K562 (cell line): Measurements from ENCODE around the gene KCNK2. TPM values are rescaled to one million over a fixed set of nuclear protein-coding genes. Genes with fewer than 3 reads are reported as not detected.

Experiments
- BRD9 ChIP-seq: fragments of 450-650 bp; IDR thresholded peaks from 2 replicates; pipeline ENCODE4 v1.6.1; 2018; ENCODE audit warnings: low read depth; ENCODE audit not compliant: partially characterized antibody
- CHD7 ChIP-seq: fragments of 200-600 bp; sonication (generic); IDR thresholded peaks from one replicate; pipeline ENCODE4 v1.6.1; 2012; ENCODE audit warnings: mild to moderate bottlenecking, low read depth, low read length, inconsistent platforms
- TRIM25 ChIP-seq: fragments of 450-650 bp; IDR thresholded peaks from 2 replicates; pipeline ENCODE4 v1.7.0; 2016; ENCODE audit warnings: borderline replicate concordance
- ZFP91 ChIP-seq: sonication (generic); formaldehyde crosslinking; IDR thresholded peaks from 2 replicates; pipeline ENCODE4 v1.8.0; 2022; ENCODE audit warnings: mild to moderate bottlenecking, missing genetic modification reagents
- ZNF561 ChIP-seq: fragments of 450-650 bp; formaldehyde crosslinking; conservative IDR thresholded peaks from 2 replicates; pipeline ENCODE4 v1.4.0; 2020; ENCODE audit warnings: mild to moderate bottlenecking, moderate library complexity
- polyA plus RNA-seq, 8 experiments: library from polyadenylated mRNA; depleted of rRNA in 4 of 8; stranded (reverse) in 5 of 8; unstranded in 3 of 8; fragments of >200 nt; fragmentation: Nextera tagmentation in 2 of 8; fragmentation: Illumina TruSeq in 1 of 8; extraction: Ambion mirVana in 2 of 8; extraction: Trizol in 1 of 8; gene quantifications; 2 replicates each; pipeline versions ENCODE4 v1.2.1 to v1.2.3, GENCODE V29; 2011 to 2014; ENCODE audit warnings: inconsistent platforms in 1 of 8, missing spikeins in 1 of 8
- total RNA-seq, 7 experiments: library from RNA; depleted of rRNA in 6 of 7; stranded (reverse); fragments of >200 nt in 6 of 7; fragmentation: Illumina TruSeq in 2 of 7; extraction: Trizol in 2 of 7; gene quantifications; 2 replicates each; pipeline versions ENCODE4 v1.2.1 to v1.2.3, GENCODE V29; 2011 to 2021; ENCODE audit warnings: low replicate concordance in 1 of 7

KCNK2 gene
- total and polyA plus RNA-seq, 9 of the 15 experiments (the other 6 are each of a cell fraction or from before 2014, with no cell fraction given) = 0.04 to 0.13 (median 0.05) TPM; not detected in 3

GRCh38 chr1:215113776-215114153, 31.2 kb downstream of the KCNK2 start (continued):
- no peak for TF ChIP-seq CHD7
- TF ChIP-seq ZNF561 = no peak
- TF ChIP-seq ZFP91 (CRISPR knock-in tag) = no peak
- TF ChIP-seq TRIM25 = no peak
- no peak for TF ChIP-seq BRD9
- TF ChIP-seq, all 486 proteins: peak for 0
